Measurements from ENCODE around the gene ANKRD55. TPM values are rescaled to one million over a fixed set of nuclear protein-coding genes. Genes with fewer than 3 reads are reported as not detected.
"Not testable (repeated sequence)": the region's sequence is repeated elsewhere in the genome, so short reads cannot be mapped to it uniquely, and the experiment has no call there.

ANKRD55 gene
- total RNA-seq, 1 experiment from 2014 or later, result 0.27 TPM

- intact Hi-C loops (cut with micrococcal nuclease; ENCODE audit: unreplicated experiment), result no loop called here
- peaks cover 18% of the 10 kb centered on the region for H3K4me1 Mint-ChIP-seq (ENCODE audit: low read depth, unreplicated experiment)
- TF ChIP-seq CTCF (IDR thresholded peaks at IDR 0.05; ENCODE audit: insufficient read depth in 1 of 2, low read depth in 1 of 2, low read length in 1 of 2, severe bottlenecking in 1 of 2, unreplicated experiment in 1 of 2), result no peak
- H3K27me3 ChIP-seq (replicated peaks; ENCODE audit: control insufficient read depth, insufficient read depth, low read length), result no peaks in the 10 kb centered on the region
- no peaks in the 10 kb centered on the region for H3K36me3 ChIP-seq (ENCODE audit: control insufficient read depth, insufficient read depth, low read length)
- H3K36me3 Mint-ChIP-seq (ENCODE audit: insufficient read depth, unreplicated experiment), result peaks cover 11% of the 10 kb centered on the region
- BruUV-seq (replicated peaks), result no TSS peak
- H3K4me3 ChIP-seq (ENCODE audit: low read depth, low read length), result no peak overlapping the region
- CTCF ChIA-PET, result no interaction called here
- H3K27me3 Mint-ChIP-seq (ENCODE audit: insufficient read depth, unreplicated experiment), result no peaks in the 10 kb centered on the region
- peaks cover 43% of the 10 kb centered on the region for H3K9me3 Mint-ChIP-seq (ENCODE audit: unreplicated experiment)
- H3K27ac Mint-ChIP-seq (ENCODE audit: unreplicated experiment), result no peak overlapping the region
- H3K9me3 ChIP-seq, result peaks cover 10% of the 10 kb centered on the region
- no peak for DNase-seq
- POLR2A ChIA-PET, result no interaction called here
- H3K4me3 Mint-ChIP-seq (ENCODE audit: unreplicated experiment), result no peak overlapping the region
- peaks cover 22% of the 10 kb centered on the region for H3K4me1 ChIP-seq
Observed at GRCh38 chr5:56215019-56215830, 17.9 kb downstream of the ANKRD55 start.

GRCh38 chr5:56213886-56214535, 19.1 kb downstream of the ANKRD55 start:
- H3K4me1 Mint-ChIP-seq (ENCODE audit: low read depth, unreplicated experiment), result peaks cover 18% of the 10 kb centered on the region
- H3K4me3 Mint-ChIP-seq (ENCODE audit: unreplicated experiment); POLR2A ChIA-PET; H3K36me3 ChIP-seq (ENCODE audit: control insufficient read depth, insufficient read depth, low read length); H3K9me3 ChIP-seq; DNase-seq; H3K27me3 Mint-ChIP-seq (ENCODE audit: insufficient read depth, unreplicated experiment); BruUV-seq (replicated peaks); CTCF ChIA-PET; H3K4me3 ChIP-seq (ENCODE audit: low read depth, low read length); H3K27me3 ChIP-seq (replicated peaks; ENCODE audit: control insufficient read depth, insufficient read depth, low read length); intact Hi-C loops (cut with micrococcal nuclease; ENCODE audit: unreplicated experiment): not testable (repeated sequence)
- peak overlapping the region; percentile 39 for H3K27ac Mint-ChIP-seq (ENCODE audit: unreplicated experiment)
- peaks cover 22% of the 10 kb centered on the region for H3K4me1 ChIP-seq
- peaks cover 37% of the 10 kb centered on the region for H3K9me3 Mint-ChIP-seq (ENCODE audit: unreplicated experiment)
- H3K36me3 Mint-ChIP-seq (ENCODE audit: insufficient read depth, unreplicated experiment), result peaks cover 11% of the 10 kb centered on the region

- H3K9me3 ChIP-seq, result peaks cover 4% of the 10 kb centered on the region
- no peaks in the 10 kb centered on the region for H3K27me3 Mint-ChIP-seq (ENCODE audit: insufficient read depth, unreplicated experiment)
- intact Hi-C loops (cut with micrococcal nuclease; ENCODE audit: unreplicated experiment), result no loop called here
- H3K4me1 Mint-ChIP-seq (ENCODE audit: low read depth, unreplicated experiment), result peaks cover 18% of the 10 kb centered on the region
- peaks cover 22% of the 10 kb centered on the region for H3K4me1 ChIP-seq
- no peak for TF ChIP-seq CTCF (IDR thresholded peaks at IDR 0.05; ENCODE audit: insufficient read depth in 1 of 2, low read depth in 1 of 2, low read length in 1 of 2, severe bottlenecking in 1 of 2, unreplicated experiment in 1 of 2)
- peaks cover 11% of the 10 kb centered on the region for H3K36me3 Mint-ChIP-seq (ENCODE audit: insufficient read depth, unreplicated experiment)
- no TSS peak for BruUV-seq (replicated peaks)
- ChIA-PET POLR2A (no interaction called here), CTCF (interaction anchor here (0.6 kb wide), 1 partner anchor 739 kb away, joined by 5 read pairs; no protein-coding TSS in a partner anchor)
- peaks cover 28% of the 10 kb centered on the region for H3K9me3 Mint-ChIP-seq (ENCODE audit: unreplicated experiment)
- no peaks in the 10 kb centered on the region for H3K27me3 ChIP-seq (replicated peaks; ENCODE audit: control insufficient read depth, insufficient read depth, low read length)
- H3K36me3 ChIP-seq (ENCODE audit: control insufficient read depth, insufficient read depth, low read length), result no peaks in the 10 kb centered on the region
- no peak overlapping the region for H3K4me3 ChIP-seq (ENCODE audit: low read depth, low read length)
- H3K4me3 Mint-ChIP-seq (ENCODE audit: unreplicated experiment), result peak overlapping the region; percentile 23
- DNase-seq, result no peak
- H3K27ac Mint-ChIP-seq (ENCODE audit: unreplicated experiment), result peak overlapping the region; percentile 84
Observed at GRCh38 chr5:56212130-56212879, 20.8 kb downstream of the ANKRD55 start.

Data from Caco-2 (cell line).